Fibroblast of the aortic adventitia (primary cell): ENCODE data around the gene HSPD1. TPM values are rescaled to one million over a fixed set of nuclear protein-coding genes. Genes with fewer than 3 reads are reported as not detected.

Experiments used
- DNase-seq: peaks from one replicate; pipeline ENCODE4 v3.0.0-alpha.2; 2010; ENCODE audit warnings: low read depth
- H3K4me3 ChIP-seq: 2 replicates; pipeline ENCODE4 v1.5.1; 2011; ENCODE audit warnings: low read depth, mild to moderate bottlenecking, control low read depth, low read length, moderate library complexity
- total RNA-seq: library from RNA; depleted of rRNA; stranded (reverse); fragments of >200 nt; gene quantifications from 2 replicates; pipeline ENCODE4 v1.2.3, GENCODE V29; 2012; ENCODE audit warnings: low replicate concordance
- TF ChIP-seq, protein P1 (sequence below): IDR thresholded peaks from 2 replicates; pipeline ENCODE4 v1.5.1; 2011; ENCODE audit warnings: mild to moderate bottlenecking, low read length, control low read depth, inconsistent platforms; ENCODE audit not compliant: insufficient read depth

HSPD1 gene
- 158 and 302 TPM in 2 replicates for total RNA-seq

DNA sequence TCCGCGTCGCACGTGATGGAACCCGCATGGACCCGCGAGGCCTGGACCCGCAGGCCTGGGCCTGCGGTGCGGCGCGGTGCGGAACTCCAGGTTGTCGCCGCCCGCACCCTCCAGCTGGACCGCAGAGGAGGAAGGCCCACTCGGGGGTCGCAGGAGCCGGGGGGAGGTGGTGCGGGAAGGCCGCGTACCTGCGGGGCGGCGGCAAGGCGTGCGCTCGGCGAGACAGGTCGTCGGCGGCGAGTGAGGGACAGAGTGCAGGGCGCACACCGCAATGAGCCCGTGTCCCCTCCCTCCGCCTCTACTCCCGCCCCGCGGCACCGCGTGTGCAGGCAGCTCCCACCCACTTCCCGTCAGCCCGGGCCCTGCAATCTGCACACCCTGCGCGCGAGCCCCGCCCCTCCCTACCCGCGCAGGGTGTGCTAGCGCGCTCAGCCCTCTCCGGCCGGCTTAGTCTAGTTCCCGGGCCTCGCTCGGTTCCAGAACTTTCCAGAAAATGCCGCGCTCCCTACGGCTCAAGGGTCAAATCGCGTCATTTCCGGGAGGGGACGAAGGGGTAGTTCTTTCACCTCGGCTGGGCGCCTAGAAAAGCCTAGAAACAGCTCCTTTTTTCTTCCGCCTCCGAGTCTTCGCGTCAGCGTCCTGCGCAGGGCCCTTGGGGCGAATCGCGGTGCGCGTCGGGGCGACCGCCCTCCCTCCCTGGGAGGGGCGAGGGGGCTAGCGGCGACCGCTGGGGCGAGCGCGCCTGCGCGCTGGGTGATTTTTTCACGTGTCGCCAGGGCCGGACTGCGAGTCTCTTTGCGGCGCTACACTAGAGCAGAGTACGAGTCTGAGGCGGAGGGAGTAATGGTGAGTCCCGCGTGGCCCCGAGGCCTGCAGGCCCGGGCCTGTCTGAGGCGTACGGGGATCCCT lies at the start of gene HSPD1, which contains the start of gene HSPE1:
HSPD1 (minus strand) TSS at position 247 of the 909 bp plus-strand sequence. CDS start 992 bp downstream, outside the sequence.
HSPE1 (plus strand) TSS at position 786 of the 909 bp plus-strand sequence; CDS start at position 844, 58 bp downstream.
- TF ChIP-seq, protein P1, sequence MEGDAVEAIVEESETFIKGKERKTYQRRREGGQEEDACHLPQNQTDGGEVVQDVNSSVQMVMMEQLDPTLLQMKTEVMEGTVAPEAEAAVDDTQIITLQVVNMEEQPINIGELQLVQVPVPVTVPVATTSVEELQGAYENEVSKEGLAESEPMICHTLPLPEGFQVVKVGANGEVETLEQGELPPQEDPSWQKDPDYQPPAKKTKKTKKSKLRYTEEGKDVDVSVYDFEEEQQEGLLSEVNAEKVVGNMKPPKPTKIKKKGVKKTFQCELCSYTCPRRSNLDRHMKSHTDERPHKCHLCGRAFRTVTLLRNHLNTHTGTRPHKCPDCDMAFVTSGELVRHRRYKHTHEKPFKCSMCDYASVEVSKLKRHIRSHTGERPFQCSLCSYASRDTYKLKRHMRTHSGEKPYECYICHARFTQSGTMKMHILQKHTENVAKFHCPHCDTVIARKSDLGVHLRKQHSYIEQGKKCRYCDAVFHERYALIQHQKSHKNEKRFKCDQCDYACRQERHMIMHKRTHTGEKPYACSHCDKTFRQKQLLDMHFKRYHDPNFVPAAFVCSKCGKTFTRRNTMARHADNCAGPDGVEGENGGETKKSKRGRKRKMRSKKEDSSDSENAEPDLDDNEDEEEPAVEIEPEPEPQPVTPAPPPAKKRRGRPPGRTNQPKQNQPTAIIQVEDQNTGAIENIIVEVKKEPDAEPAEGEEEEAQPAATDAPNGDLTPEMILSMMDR = no peak
- DNase-seq = peak; percentile 99
- H3K4me3 ChIP-seq = peak within 1 kb of the TSS; percentile 90

DNA sequence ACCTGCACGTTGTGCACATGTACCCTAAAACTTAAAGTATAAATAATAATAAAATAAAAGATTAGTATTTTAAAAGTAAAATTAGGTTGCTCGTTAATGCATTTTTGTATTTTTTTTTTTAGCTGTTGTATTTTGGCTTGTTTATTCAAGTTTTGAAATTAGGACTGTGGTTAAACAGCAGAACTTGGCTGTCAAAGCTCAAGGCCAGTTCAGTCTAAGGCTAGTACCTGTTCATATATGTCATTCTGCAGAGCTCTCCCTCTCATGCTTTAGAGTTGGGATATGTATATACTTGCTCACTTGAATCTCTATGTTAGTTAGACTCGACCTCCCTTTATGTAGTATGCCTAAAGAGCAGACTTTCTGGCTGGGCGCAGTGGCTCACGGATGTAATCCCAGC lies 48.9 kb upstream of the HSPD1 start:
- DNase-seq = no peak
- no peak overlapping the region for H3K4me3 ChIP-seq
- TF ChIP-seq, protein P1 = no peak

DNA sequence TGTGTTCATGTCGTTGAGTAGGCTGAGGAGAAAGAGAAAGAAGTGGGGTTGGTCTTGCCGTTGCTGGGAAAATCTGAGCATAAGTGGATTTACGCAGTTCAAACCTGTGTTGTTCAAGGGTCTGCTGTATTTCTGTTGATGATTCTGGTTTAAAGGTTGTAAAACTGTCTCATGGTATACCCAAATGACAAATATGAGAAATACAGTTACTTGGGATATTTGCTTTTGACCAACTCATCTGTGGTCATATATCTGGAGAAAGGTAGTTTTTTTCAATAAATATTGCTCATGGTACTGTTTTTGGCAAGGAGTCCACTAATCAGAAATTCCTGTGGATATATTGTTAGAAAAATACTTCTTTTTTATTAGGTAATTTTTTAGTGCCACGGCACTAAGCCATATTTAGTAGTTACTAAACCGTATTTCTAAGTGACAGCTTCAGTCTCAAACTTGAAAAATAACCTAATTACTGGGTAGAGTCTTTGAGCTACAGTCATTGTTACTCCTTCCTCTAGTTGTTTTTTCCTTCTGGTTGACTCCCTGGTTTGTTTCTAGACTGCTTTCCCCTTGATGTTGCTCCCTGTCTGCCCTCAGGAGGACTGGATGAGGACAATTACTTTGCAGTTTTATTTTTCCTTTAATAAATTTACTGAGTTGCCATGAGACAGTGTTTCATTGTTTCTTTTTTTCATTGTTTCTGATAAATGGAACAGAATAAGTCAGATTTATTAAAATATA lies 47.7 kb upstream of the HSPD1 start:
- DNase-seq = no peak
- H3K4me3 ChIP-seq = no peak overlapping the region
- TF ChIP-seq, protein P1 = no peak

DNA sequence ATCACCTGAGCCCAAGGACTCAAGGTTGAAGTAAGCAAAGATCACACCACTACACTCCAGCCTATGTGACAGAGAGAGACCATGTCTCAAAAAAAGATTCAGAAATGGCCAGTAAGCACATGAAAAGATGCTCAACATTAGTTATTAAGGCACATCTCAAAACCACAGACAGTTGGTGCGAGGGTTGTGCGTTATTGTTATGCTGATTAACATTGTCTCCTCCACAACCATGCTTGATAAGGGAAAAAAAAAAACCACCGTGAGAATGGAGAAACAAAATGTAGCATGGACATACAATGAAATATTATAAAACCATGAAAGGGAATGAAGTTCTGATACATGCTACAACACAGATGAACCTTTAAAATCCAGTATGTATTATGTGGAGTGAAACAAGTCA lies 43.6 kb upstream of the HSPD1 start:
- H3K4me3 ChIP-seq = no peak overlapping the region
- no peak for DNase-seq
- TF ChIP-seq, protein P1 = no peak

DNA sequence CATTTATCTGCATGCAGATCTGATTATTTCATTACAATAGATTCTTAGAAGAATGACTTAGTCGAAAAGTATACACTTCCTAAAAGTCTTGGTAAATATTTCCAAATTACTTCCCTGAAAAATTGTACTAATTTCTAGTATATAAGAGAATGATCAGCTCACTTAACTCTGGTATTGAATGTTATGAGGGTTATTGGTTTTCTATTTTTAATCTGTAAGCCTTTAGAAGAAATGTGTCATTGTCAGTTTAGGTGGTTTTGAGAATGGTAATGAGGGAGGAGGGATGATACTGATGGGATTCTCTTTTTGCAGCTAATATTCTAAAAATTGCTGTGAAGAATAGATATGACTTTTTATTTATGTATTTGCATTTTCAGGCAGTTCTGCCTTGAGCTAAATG lies 40.1 kb upstream of the HSPD1 start:
- no peak overlapping the region for H3K4me3 ChIP-seq
- TF ChIP-seq, protein P1 = no peak
- no peak for DNase-seq

DNA sequence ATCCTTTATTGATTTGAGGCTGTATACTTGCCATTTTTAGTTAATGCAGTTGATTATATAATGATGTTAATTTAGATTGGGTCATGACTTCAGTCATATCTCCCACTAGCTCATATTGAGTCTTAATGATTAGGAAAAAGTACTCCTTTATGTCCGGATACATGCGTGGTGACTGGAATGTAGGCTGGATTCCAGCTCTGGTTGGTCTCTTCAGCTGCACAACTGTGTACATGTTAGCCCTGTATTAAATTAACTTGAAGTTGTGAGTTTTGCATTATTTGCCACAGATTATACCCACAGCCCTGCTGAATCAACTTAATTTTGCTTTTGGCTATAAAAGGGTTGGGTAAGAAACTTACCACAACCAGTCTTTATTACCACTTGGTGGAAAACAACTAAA lies 38.8 kb upstream of the HSPD1 start:
- DNase-seq = peak; percentile 14
- TF ChIP-seq, protein P1 = no peak
- H3K4me3 ChIP-seq = no peak overlapping the region
